K562 (cell line): ENCODE results near the gene STK32C.

ENCODE experiments used
- BDP1 ChIP-seq: IDR thresholded peaks from 3 replicates; pipeline ENCODE4 v1.6.1; 2011; ENCODE audit not compliant: insufficient read length, insufficient read depth
- BRCA1 ChIP-seq, 2 experiments: fragments of 450-650 bp in 1 of 2; sonication (generic) in 1 of 2; formaldehyde crosslinking in 1 of 2; IDR thresholded peaks; 2 replicates each; pipeline versions ENCODE4 v1.5.0 to v1.6.1; 2017 to 2020; ENCODE audit warnings: mild to moderate bottlenecking in 1 of 2, missing genetic modification reagents in 1 of 2
- CBX8 ChIP-seq: fragments of 200-600 bp; sonication (generic); IDR thresholded peaks from 2 replicates; pipeline ENCODE4 v1.6.1; 2012; ENCODE audit warnings: borderline replicate concordance, mixed run types, low read depth, mild to moderate bottlenecking, moderate library complexity, mixed read lengths, low read length, control low read depth, inconsistent platforms; ENCODE audit not compliant: poor library complexity, severe bottlenecking; ENCODE audit errors: extremely low read depth

DNA sequence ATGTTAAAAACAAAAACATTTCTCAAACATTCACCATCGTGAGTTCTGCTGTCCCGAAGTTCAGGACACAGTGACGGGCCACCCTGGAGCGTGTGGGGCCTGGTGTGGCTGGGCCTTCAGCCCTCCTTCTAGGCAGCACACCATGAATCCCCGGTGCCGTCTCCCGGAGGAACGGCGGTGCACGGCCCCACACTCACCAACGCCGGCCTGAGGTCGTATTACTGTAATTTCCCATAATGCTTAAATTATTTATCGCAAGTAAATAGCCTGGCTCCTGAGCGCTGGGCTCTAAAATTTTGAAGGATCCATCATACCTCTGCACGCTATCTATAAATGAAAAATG lies 1.4 kb downstream of the STK32C start:
- TF ChIP-seq BRCA1 (IDR thresholded peaks at IDR 0.05): no peak
- no peak for TF ChIP-seq BRCA1 (CRISPR knock-in tag; IDR thresholded peaks at IDR 0.05)
- TF ChIP-seq CBX8: no peak
- no peak for TF ChIP-seq BDP1
